Smooth muscle cell (in vitro differentiated cells): ENCODE results near the gene FIZ1. TPM values are rescaled to one million over a fixed set of nuclear protein-coding genes. Genes with fewer than 3 reads are reported as not detected.

Experiments used
- DNase-seq: peaks from one replicate; lab custom pipeline; 2025; ENCODE audit not compliant: unreplicated experiment; lab: John Stamatoyannopoulos, UW
- H2AFZ ChIP-seq: fragments of 200-600 bp; sonication (generic); 2 replicates; pipeline ENCODE4 v1.6.0; 2016; ENCODE audit warnings: antibody characterized with exemption, low read depth, mild to moderate bottlenecking
- H3F3A ChIP-seq: fragments of 200-600 bp; sonication (generic); 2 replicates; pipeline ENCODE4 v1.6.0; 2017; ENCODE audit warnings: antibody characterized with exemption, low read depth
- H3K27ac ChIP-seq: fragments of 200-600 bp; sonication (generic); 2 replicates; pipeline ENCODE4 v1.5.1; 2016; ENCODE audit warnings: low read depth, mild to moderate bottlenecking
- H3K27me3 ChIP-seq: fragments of 200-600 bp; sonication (generic); 2 replicates; pipeline ENCODE4 v1.6.1; 2016; ENCODE audit warnings: low read depth, mild to moderate bottlenecking
- H3K36me3 ChIP-seq: fragments of 200-600 bp; sonication (generic); 2 replicates; pipeline ENCODE4 v1.5.1; 2016; ENCODE audit warnings: low read depth
- H3K4me1 ChIP-seq: fragments of 200-600 bp; sonication (generic); 2 replicates; pipeline ENCODE4 v1.5.1; 2016; ENCODE audit warnings: low read depth
- H3K4me2 ChIP-seq: fragments of 200-600 bp; sonication (generic); 2 replicates; pipeline ENCODE4 v1.6.0; 2016; ENCODE audit warnings: mild to moderate bottlenecking
- H3K4me3 ChIP-seq: fragments of 200-600 bp; sonication (generic); 2 replicates; pipeline ENCODE4 v1.5.1; 2016; ENCODE audit warnings: mild to moderate bottlenecking
- H3K79me2 ChIP-seq: fragments of 200-600 bp; sonication (generic); 2 replicates; pipeline ENCODE4 v1.6.0; 2016; ENCODE audit warnings: low read depth, mild to moderate bottlenecking
- H3K9ac ChIP-seq: fragments of 200-600 bp; sonication (generic); 2 replicates; pipeline ENCODE4 v1.6.0; 2016; ENCODE audit warnings: low read depth
- H3K9me3 ChIP-seq: fragments of 200-600 bp; sonication (generic); replicated peaks from 2 replicates; pipeline ENCODE4 v1.5.1; 2016; ENCODE audit warnings: low read depth
- H4K20me1 ChIP-seq: fragments of 200-600 bp; sonication (generic); 2 replicates; pipeline ENCODE4 v1.6.0; 2016; ENCODE audit warnings: low read depth
- WGBS: methylation state at CpG from one replicate; pipeline ENCODE4 v1.1.7; 2016; ENCODE audit warnings: low lambda C conversion rate; 5-methylcytosine and 5-hydroxymethylcytosine counted together
- polyA plus RNA-seq: library from polyadenylated mRNA; unstranded; fragments of >200 nt; fragmentation: Nextera tagmentation; extraction: Ambion mirVana; gene quantifications from 2 replicates; pipeline ENCODE4 v1.2.1, GENCODE V29; 2016
- total RNA-seq: library from RNA; depleted of rRNA; stranded (reverse); fragments of >200 nt; gene quantifications from 2 replicates; pipeline ENCODE4 v1.2.3, GENCODE V29; 2014
- TF ChIP-seq, protein P1 (sequence below): fragments of 200-600 bp; sonication (generic); IDR thresholded peaks from 2 replicates; pipeline ENCODE4 v1.5.1; 2017; ENCODE audit warnings: borderline replicate concordance, mild to moderate bottlenecking, antibody characterized with exemption; ENCODE audit not compliant: insufficient read depth, poor library complexity, severe bottlenecking

FIZ1 gene
- total and polyA plus RNA-seq, 2 experiments from 2014 or later = 10.4 to 17.7 TPM

DNA sequence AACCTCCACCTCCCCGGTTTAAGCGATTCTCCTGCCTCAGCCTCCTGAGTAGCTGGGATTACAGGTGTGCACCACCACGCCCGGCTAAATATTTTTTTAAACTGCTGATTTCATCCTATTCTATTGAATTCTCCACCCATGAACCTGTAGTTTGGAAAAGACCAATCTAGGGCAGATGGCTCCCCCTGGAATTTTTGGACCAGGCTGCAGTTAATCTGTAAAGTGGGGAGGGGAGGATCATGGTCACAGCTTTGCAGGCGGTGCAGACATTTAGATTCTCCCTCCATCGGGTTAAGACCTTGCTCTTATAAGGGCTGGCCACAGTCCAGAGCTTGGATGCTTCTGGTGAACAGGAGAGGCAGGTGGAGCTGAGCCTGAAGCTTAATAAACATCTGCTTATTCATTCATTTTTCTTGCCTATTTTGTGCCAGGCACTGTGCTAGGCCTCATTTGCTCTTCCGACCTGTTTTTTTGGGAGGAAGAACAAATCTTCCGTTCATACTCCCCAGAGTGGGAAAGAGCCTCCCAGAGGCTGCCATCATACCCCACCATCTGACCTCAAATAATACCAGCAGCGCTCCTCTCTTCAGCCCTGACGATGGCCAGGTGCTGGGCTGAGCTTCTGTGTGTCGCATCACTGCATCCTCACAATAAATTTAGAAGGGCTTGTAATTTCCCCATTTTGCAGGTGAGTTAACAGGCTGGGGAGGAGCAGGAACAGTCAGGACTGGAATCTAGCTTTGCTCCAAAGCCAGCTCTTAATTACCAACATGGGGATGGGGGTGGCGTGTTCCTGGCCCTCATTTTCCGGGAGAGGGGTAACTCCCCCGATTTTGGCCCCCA lies 47.8 kb upstream of the FIZ1 start:
- no peak for DNase-seq
- Histone ChIP-seq H3K27me3 (no peaks in the 10 kb centered on the region), H3K4me2 (peak overlapping the region; percentile 99), H2AFZ (peak overlapping the region; percentile 80), H3K4me3 (peak overlapping the region; percentile 99), H3K27ac (peak overlapping the region; percentile 61), H3K9me3 (no peaks in the 10 kb centered on the region), H3K9ac (peak overlapping the region; percentile 90), H3K79me2 (peaks cover 45% of the 10 kb centered on the region), H3K36me3 (no peaks in the 10 kb centered on the region), H4K20me1 (no peaks in the 10 kb centered on the region), H3K4me1 (peaks cover 19% of the 10 kb centered on the region), H3F3A (peaks cover 12% of the 10 kb centered on the region)
- 50% methylated on average over 14 of the region's 14 CpGs for WGBS
- TF ChIP-seq, protein P1, sequence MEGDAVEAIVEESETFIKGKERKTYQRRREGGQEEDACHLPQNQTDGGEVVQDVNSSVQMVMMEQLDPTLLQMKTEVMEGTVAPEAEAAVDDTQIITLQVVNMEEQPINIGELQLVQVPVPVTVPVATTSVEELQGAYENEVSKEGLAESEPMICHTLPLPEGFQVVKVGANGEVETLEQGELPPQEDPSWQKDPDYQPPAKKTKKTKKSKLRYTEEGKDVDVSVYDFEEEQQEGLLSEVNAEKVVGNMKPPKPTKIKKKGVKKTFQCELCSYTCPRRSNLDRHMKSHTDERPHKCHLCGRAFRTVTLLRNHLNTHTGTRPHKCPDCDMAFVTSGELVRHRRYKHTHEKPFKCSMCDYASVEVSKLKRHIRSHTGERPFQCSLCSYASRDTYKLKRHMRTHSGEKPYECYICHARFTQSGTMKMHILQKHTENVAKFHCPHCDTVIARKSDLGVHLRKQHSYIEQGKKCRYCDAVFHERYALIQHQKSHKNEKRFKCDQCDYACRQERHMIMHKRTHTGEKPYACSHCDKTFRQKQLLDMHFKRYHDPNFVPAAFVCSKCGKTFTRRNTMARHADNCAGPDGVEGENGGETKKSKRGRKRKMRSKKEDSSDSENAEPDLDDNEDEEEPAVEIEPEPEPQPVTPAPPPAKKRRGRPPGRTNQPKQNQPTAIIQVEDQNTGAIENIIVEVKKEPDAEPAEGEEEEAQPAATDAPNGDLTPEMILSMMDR = no peak

DNA sequence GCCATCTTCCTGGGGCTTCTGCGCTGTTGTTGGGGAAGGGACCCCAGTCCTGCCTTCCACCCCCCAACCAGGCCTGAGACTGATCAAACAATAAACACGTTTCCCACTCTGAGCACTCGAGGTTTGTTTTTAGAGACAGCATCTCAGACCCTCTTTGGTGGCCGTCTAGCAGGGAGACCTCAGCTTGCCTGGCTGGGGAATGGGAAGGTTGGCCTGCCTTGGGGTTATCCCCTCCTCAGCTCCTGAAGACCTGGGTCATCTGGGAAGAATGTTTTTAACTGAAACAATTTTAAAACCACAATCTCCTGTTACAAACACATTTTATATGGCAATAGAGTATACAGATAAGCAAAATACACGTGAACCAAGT lies 46.2 kb upstream of the FIZ1 start:
- Histone ChIP-seq H3K27me3 (no peaks in the 10 kb centered on the region), H3F3A (peaks cover 12% of the 10 kb centered on the region), H3K4me3 (no peak overlapping the region), H3K79me2 (peaks cover 45% of the 10 kb centered on the region), H2AFZ (no peak overlapping the region), H4K20me1 (no peaks in the 10 kb centered on the region), H3K9ac (no peak overlapping the region), H3K27ac (no peak overlapping the region), H3K4me2 (no peak overlapping the region), H3K36me3 (no peaks in the 10 kb centered on the region), H3K4me1 (peaks cover 21% of the 10 kb centered on the region), H3K9me3 (no peaks in the 10 kb centered on the region)
- 92% methylated on average over 5 of the region's 5 CpGs for WGBS
- TF ChIP-seq, protein P1 = no peak
- no peak for DNase-seq

GRCh38 chr19:55644842-55645511 lies 45.7 kb upstream of the FIZ1 start:
- H2AFZ ChIP-seq = no peak overlapping the region
- peaks cover 22% of the 10 kb centered on the region for H3K4me1 ChIP-seq
- no peaks in the 10 kb centered on the region for H3K36me3 ChIP-seq
- H3K27ac ChIP-seq = no peak overlapping the region
- peak overlapping the region; percentile 79 for H3K4me3 ChIP-seq
- no peak for DNase-seq
- no peak overlapping the region for H3K9ac ChIP-seq
- H3K4me2 ChIP-seq = peak overlapping the region; percentile 97
- no peaks in the 10 kb centered on the region for H3K27me3 ChIP-seq
- TF ChIP-seq, protein P1 = no peak
- WGBS = 94% methylated on average over 28 of the region's 28 CpGs
- no peaks in the 10 kb centered on the region for H3K9me3 ChIP-seq
- H4K20me1 ChIP-seq = no peaks in the 10 kb centered on the region
- peaks cover 45% of the 10 kb centered on the region for H3K79me2 ChIP-seq
- H3F3A ChIP-seq = peaks cover 12% of the 10 kb centered on the region
